ENCODE measurements around the gene IL17C. TPM values are rescaled to one million over a fixed set of nuclear protein-coding genes. Genes with fewer than 3 reads are reported as not detected.

Gene IL17C
- total and polyA plus RNA-seq, 3 donors from 2014 or later, result 0.75 to 1.5 (median 0.99) TPM

- intact Hi-C loops (cut with DNase I; ENCODE audit: low total_unique reads), result no loop called here
- H3K36me3 ChIP-seq (ENCODE audit: low read depth, missing control alignments), result no peaks in the 10 kb centered on the region
- H3K4me1 ChIP-seq, result peaks cover 19% of the 10 kb centered on the region
- no peak for DNase-seq
- TF ChIP-seq CTCF (IDR thresholded peaks at IDR 0.05), result no peak
- TF ChIP-seq POLR2A (IDR thresholded peaks at IDR 0.05), result no peak
- WGBS, 2 donors, result 59 to 83% methylated on average over 3 of the region's 3 CpGs
- no peaks in the 10 kb centered on the region for H3K9me3 ChIP-seq
- no peaks in the 10 kb centered on the region for H3K27me3 ChIP-seq
- no peak overlapping the region for H3K4me3 ChIP-seq
- H3K27ac ChIP-seq, result no peak overlapping the region
These were observed 49.3 kb downstream of the IL17C start for GRCh38 chr16:88687676-88688012.

DNA sequence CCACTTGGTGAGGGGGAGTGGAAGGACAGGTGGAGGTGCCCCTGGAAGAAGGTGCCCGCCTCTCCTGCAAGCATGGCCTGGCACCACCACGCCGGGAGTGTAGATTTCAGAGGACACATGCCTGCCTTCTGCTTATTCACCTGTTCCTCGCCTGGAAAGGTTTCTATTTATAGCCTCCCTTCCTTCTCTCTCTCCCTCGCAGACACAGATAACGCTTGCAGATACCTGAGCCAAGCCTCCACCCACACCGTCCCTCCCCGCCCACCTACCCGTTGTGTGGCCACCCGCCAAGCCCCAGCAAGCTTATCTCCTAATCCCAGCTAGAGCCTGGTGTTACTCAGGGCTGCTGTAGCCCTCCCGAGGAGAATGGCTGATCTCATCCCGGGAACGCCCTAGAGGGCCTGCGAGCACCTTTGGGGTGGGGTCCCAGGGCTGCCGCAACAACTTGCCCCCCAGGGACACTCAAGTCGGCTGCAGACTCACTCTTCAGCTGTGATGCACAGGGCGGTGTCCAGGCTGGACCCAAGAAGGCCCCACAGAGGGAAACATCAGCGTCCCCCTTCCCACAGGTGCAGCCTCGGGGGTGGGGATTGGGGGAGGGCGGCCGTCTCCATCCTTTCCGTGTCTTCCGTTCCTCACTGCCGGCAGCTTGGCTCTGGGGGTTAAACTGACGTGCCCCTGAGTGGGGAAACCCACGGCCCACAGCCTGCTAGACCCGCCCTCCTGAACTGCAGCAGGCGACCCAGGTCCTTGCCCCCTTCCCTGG is 49.8 kb downstream of the IL17C start:
- TF ChIP-seq CTCF (IDR thresholded peaks at IDR 0.05), result no peak
- no peak for TF ChIP-seq POLR2A (IDR thresholded peaks at IDR 0.05)
- WGBS, 2 donors, result 47 to 49% methylated on average over 28 of the region's 28 CpGs
- intact Hi-C loops (cut with DNase I; ENCODE audit: low total_unique reads), result no loop called here

More for the DNA sequence above, 49.8 kb downstream of the IL17C start:
- H3K9me3 ChIP-seq, result no peaks in the 10 kb centered on the region
- H3K27ac ChIP-seq, result no peak overlapping the region
- no peaks in the 10 kb centered on the region for H3K27me3 ChIP-seq
- no peak overlapping the region for H3K4me3 ChIP-seq
- no peak for DNase-seq
- no peaks in the 10 kb centered on the region for H3K36me3 ChIP-seq (ENCODE audit: low read depth, missing control alignments)
- H3K4me1 ChIP-seq, result peaks cover 19% of the 10 kb centered on the region

Other genes with a start within 250 kb of the IL17C start
- gene ZFPM1, start 185.3 kb upstream of the IL17C start, total RNA-seq, result 10 to 100 TPM; 23.9 to 25.1 TPM
- 12.8 TPM for gene ZFPM1, start 185.3 kb upstream of the IL17C start, polyA plus RNA-seq (ENCODE audit: insufficient read depth, low read depth, low replicate concordance)
- gene ZC3H18, start 68.2 kb upstream of the IL17C start, total RNA-seq, result 10 to 100 TPM; 53.8 to 63.7 TPM
- 59.6 TPM for gene ZC3H18, start 68.2 kb upstream of the IL17C start, polyA plus RNA-seq (ENCODE audit: insufficient read depth, low read depth, low replicate concordance)
- 10 to 100 TPM; 11.7 to 34.9 TPM for gene CYBA, start 12.5 kb downstream of the IL17C start, total RNA-seq
- gene CYBA, start 12.5 kb downstream of the IL17C start, polyA plus RNA-seq (ENCODE audit: insufficient read depth, low read depth, low replicate concordance), result 40.0 TPM
- gene MVD, start 24.5 kb downstream of the IL17C start, total RNA-seq, result 10 to 100 TPM; 46.6 to 56.1 TPM
- 100 TPM for gene MVD, start 24.5 kb downstream of the IL17C start, polyA plus RNA-seq (ENCODE audit: insufficient read depth, low read depth, low replicate concordance)
- gene SNAI3, start 47.9 kb downstream of the IL17C start, total RNA-seq, result 1 to 10 TPM; 2.5 to 3.0 TPM
- gene SNAI3, start 47.9 kb downstream of the IL17C start, polyA plus RNA-seq (ENCODE audit: insufficient read depth, low read depth, low replicate concordance), result 1.3 TPM
- gene RNF166, start 67.8 kb downstream of the IL17C start, total RNA-seq, result 10 to 100 TPM; 37.4 to 41.3 TPM
- 18.3 TPM for gene RNF166, start 67.8 kb downstream of the IL17C start, polyA plus RNA-seq (ENCODE audit: insufficient read depth, low read depth, low replicate concordance)
- 10 to 100 TPM; 24.8 to 25.4 TPM for gene CTU2, start 67.9 kb downstream of the IL17C start, total RNA-seq
- 19.8 TPM for gene CTU2, start 67.9 kb downstream of the IL17C start, polyA plus RNA-seq (ENCODE audit: insufficient read depth, low read depth, low replicate concordance)
- 10 to 100 TPM; 40.7 to 44.5 TPM for gene PIEZO1, start 146.6 kb downstream of the IL17C start, total RNA-seq
- gene PIEZO1, start 146.6 kb downstream of the IL17C start, polyA plus RNA-seq (ENCODE audit: insufficient read depth, low read depth, low replicate concordance), result 24.2 TPM
- gene CDT1, start 165.2 kb downstream of the IL17C start, total RNA-seq, result 10 to 100 TPM; 14.9 to 19.1 TPM
- gene CDT1, start 165.2 kb downstream of the IL17C start, polyA plus RNA-seq (ENCODE audit: insufficient read depth, low read depth, low replicate concordance), result 11.9 TPM
- gene APRT, start 173.4 kb downstream of the IL17C start, total RNA-seq, result 10 to 100 TPM; 62.1 to 82.1 TPM
- 86.0 TPM for gene APRT, start 173.4 kb downstream of the IL17C start, polyA plus RNA-seq (ENCODE audit: insufficient read depth, low read depth, low replicate concordance)
- 10 to 100 TPM; 65.3 to 94.4 TPM for gene GALNS, start 218.4 kb downstream of the IL17C start, total RNA-seq
- 55.9 TPM for gene GALNS, start 218.4 kb downstream of the IL17C start, polyA plus RNA-seq (ENCODE audit: insufficient read depth, low read depth, low replicate concordance)
- gene TRAPPC2L, start 218.6 kb downstream of the IL17C start, total RNA-seq, result 10 to 100 TPM; 58.3 to 59.8 TPM
- 216 TPM for gene TRAPPC2L, start 218.6 kb downstream of the IL17C start, polyA plus RNA-seq (ENCODE audit: insufficient read depth, low read depth, low replicate concordance)
- gene PABPN1L, start 228.1 kb downstream of the IL17C start, total RNA-seq, result under 1 TPM in 1 of 2 donors, not detected in 1; 0.93 TPM
- gene PABPN1L, start 228.1 kb downstream of the IL17C start, polyA plus RNA-seq (ENCODE audit: insufficient read depth, low read depth, low replicate concordance), result 0.34 TPM

All from testis (tissue), 3 donors.